Measurements from ENCODE around the gene VAV3. TPM values are rescaled to one million over a fixed set of nuclear protein-coding genes. Genes with fewer than 3 reads are reported as not detected.

VAV3 gene
- total and polyA plus RNA-seq, 8 donors, result 7.1 to 21.4 (median 12.8) TPM

DNA sequence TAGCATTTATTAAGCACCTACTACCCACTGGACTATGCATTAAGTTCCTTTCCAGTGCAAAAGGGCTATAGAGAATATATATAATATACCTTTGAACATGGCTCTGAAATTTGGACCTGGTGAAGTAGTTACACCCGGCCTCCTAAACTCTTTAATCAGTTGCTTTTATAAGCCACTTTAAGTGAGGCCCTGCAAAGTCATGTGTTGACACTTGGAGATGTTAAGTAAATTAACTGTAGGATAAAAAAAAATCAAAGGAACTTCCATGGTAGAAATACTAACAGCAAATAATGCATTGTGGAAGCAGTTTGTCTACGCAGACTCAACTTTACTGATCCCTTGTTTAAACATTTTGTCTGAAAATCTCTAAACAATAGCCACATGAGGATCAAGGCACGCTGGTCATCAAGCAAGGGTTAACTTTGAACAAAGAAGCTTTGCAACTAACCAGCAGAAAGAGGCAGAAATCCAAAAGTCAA, 283.9 kb downstream of the VAV3 start:
- WGBS, 2 donors, result 42 to 54% methylated on average over 3 of the region's 3 CpGs
- Histone ChIP-seq H3K4me3 (no peak overlapping the region), H3K27ac (no peak overlapping the region), H3K27me3 (no peaks in the 10 kb centered on the region), H3K36me3 (no peaks in the 10 kb centered on the region), H3K4me1 (peaks cover 0 to 5% (median 3%) of the 10 kb centered on the region in 3 donors), H3K9me3 (no peaks in the 10 kb centered on the region)
- intact Hi-C loops (cut with DNase I), result no loop called here
- ATAC-seq, result no peak
- no peak for TF ChIP-seq CTCF (IDR thresholded peaks at IDR 0.05)
- no peak for FAIRE-seq
- DNase-seq, result no peak

- DNase-seq (no peak), ATAC-seq (no peak), FAIRE-seq (no peak)
- WGBS, 2 donors, result 59 to 71% methylated on average over 5 of the region's 5 CpGs
- intact Hi-C loops (cut with DNase I), result no loop called here
- Histone ChIP-seq H3K4me3 (no peak overlapping the region), H3K27ac (no peak overlapping the region), H3K9me3 (no peaks in the 10 kb centered on the region), H3K4me1 (peaks cover 0 to 5% (median 3%) of the 10 kb centered on the region in 3 donors), H3K36me3 (no peaks in the 10 kb centered on the region), H3K27me3 (no peaks in the 10 kb centered on the region)
- TF ChIP-seq CTCF (IDR thresholded peaks at IDR 0.05), result no peak
These were observed 284.4 kb downstream of the VAV3 start for GRCh38 chr1:107680579-107680985.

GRCh38 chr1:107679411-107679953, 285.5 kb downstream of the VAV3 start:
- ATAC-seq, result no peak
- H3K27me3 ChIP-seq, result no peaks in the 10 kb centered on the region
- no peaks in the 10 kb centered on the region for H3K9me3 ChIP-seq
- DNase-seq, result no peak
- intact Hi-C loops (cut with DNase I), result no loop called here
- WGBS, 2 donors, result 18 to 25% methylated on average over 2 of the region's 2 CpGs
- H3K36me3 ChIP-seq, result no peaks in the 10 kb centered on the region
- no peak overlapping the region for H3K4me3 ChIP-seq
- no peak for TF ChIP-seq CTCF (IDR thresholded peaks at IDR 0.05)
- no peak for FAIRE-seq
- H3K4me1 ChIP-seq, result peaks cover 0 to 5% (median 3%) of the 10 kb centered on the region in 3 donors
- no peak overlapping the region for H3K27ac ChIP-seq

DNA sequence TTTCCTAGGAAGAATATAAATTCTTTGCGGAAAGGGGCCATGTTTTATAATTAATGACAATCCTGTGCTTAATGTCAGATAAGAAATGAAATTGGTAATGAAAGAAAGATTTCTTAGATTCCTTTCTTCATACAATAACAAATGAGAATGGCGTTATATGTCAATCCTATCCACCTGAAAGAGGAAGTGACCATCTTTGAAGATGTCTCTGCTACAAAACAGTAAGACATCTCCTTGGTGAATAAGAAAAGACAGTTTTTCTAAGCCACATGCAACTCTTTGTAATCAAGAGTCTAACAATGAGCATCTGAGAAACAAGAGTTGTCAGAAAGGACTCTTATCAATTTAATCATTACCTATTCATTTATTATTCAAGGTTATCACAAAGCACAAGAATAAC, 286.0 kb downstream of the VAV3 start:
- DNase-seq (no peak), FAIRE-seq (no peak), ATAC-seq (no peak)
- 54 to 55% methylated on average over 2 of the region's 2 CpGs for WGBS, 2 donors
- no peak overlapping the region for H3K4me3 ChIP-seq
- H3K27me3 ChIP-seq, result no peaks in the 10 kb centered on the region
- no peaks in the 10 kb centered on the region for H3K9me3 ChIP-seq
- TF ChIP-seq CTCF (IDR thresholded peaks at IDR 0.05), result no peak
- peaks cover 0 to 5% (median 3%) of the 10 kb centered on the region in 3 donors for H3K4me1 ChIP-seq
- intact Hi-C loops (cut with DNase I), result no loop called here
- H3K36me3 ChIP-seq, result no peaks in the 10 kb centered on the region
- H3K27ac ChIP-seq, result no peak overlapping the region

- Histone ChIP-seq H3K36me3 (no peaks in the 10 kb centered on the region), H3K4me3 (no peak overlapping the region), H3K27me3 (no peaks in the 10 kb centered on the region), H3K9me3 (no peaks in the 10 kb centered on the region), H3K4me1 (peaks cover 0 to 5% (median 3%) of the 10 kb centered on the region in 3 donors), H3K27ac (no peak overlapping the region)
- FAIRE-seq (no peak), ATAC-seq (no peak), DNase-seq (no peak)
- no peak for TF ChIP-seq CTCF (IDR thresholded peaks at IDR 0.05)
- WGBS, 2 donors, result 38 to 56% methylated on average over 3 of the region's 3 CpGs
- intact Hi-C loops (cut with DNase I), result no loop called here
These were observed 287.3 kb downstream of the VAV3 start for GRCh38 chr1:107677697-107678096.

All from pancreas (tissue), 10 donors.